CD4-positive, alpha-beta T cell treated with Interleukin-10 for 1 hour (primary cell): ENCODE results near the gene BFSP2.
"Not testable (repeated sequence)": the region's sequence is repeated elsewhere in the genome, so short reads cannot be mapped to it uniquely, and the experiment has no call there.

Source experiments
- DNase-seq: peaks from one replicate; pipeline ENCODE4 v3.0.0-alpha.2; 2020

Gene BFSP2

GRCh38 chr3:133482474-133482873 lies 82.6 kb downstream of the BFSP2 start:
- not testable (repeated sequence) for DNase-seq

GRCh38 chr3:133486658-133487057 lies 86.8 kb downstream of the BFSP2 start:
- DNase-seq: no peak

GRCh38 chr3:133487204-133487603 lies 87.3 kb downstream of the BFSP2 start:
- DNase-seq: no peak

GRCh38 chr3:133487920-133488540 lies 88.2 kb downstream of the BFSP2 start:
- peak; percentile 73 for DNase-seq

GRCh38 chr3:133488785-133489367 lies 89.0 kb downstream of the BFSP2 start:
- DNase-seq: no peak

GRCh38 chr3:133489466-133490085 lies 89.7 kb downstream of the BFSP2 start:
- no peak for DNase-seq

GRCh38 chr3:133490468-133491351 lies 90.9 kb downstream of the BFSP2 start:
- DNase-seq: peak; percentile 56

GRCh38 chr3:133491481-133492059 lies 91.7 kb downstream of the BFSP2 start:
- no peak for DNase-seq

GRCh38 chr3:133492159-133492741 lies 92.4 kb downstream of the BFSP2 start:
- DNase-seq: no peak

- DNase-seq: no peak
Observed at GRCh38 chr3:133494469-133494868, 94.6 kb downstream of the BFSP2 start.

GRCh38 chr3:133502542-133502941 lies 102.7 kb downstream of the BFSP2 start:
- DNase-seq: not testable (repeated sequence)

GRCh38 chr3:133503409-133503808 lies 103.6 kb downstream of the BFSP2 start:
- DNase-seq: no peak

- DNase-seq: no peak
Observed at GRCh38 chr3:133504736-133505135, 104.9 kb downstream of the BFSP2 start.

GRCh38 chr3:133505813-133506212 lies 106.0 kb downstream of the BFSP2 start:
- DNase-seq: no peak

- peak; percentile 68 for DNase-seq
Observed at GRCh38 chr3:133506215-133506901, 106.5 kb downstream of the BFSP2 start.

GRCh38 chr3:133509488-133509887 lies 109.6 kb downstream of the BFSP2 start:
- DNase-seq: no peak

- DNase-seq: no peak
Observed at GRCh38 chr3:133512416-133513089, 112.7 kb downstream of the BFSP2 start.

- DNase-seq: no peak
Observed at GRCh38 chr3:133514418-133514817, 114.6 kb downstream of the BFSP2 start.

GRCh38 chr3:133515127-133515526 lies 115.3 kb downstream of the BFSP2 start:
- DNase-seq: no peak

GRCh38 chr3:133520286-133520685 lies 120.4 kb downstream of the BFSP2 start:
- DNase-seq: no peak

GRCh38 chr3:133520938-133521337 lies 121.1 kb downstream of the BFSP2 start:
- DNase-seq: not testable (repeated sequence)
